Skeletal muscle satellite cell (primary cell): ENCODE measurements around the gene DTNBP1.

Source experiments
- H3K27me3 ChIP-seq: 2 replicates; pipeline ENCODE4 v1.7.0; 2013; ENCODE audit warnings: low read length; ENCODE audit not compliant: control insufficient read depth, insufficient read depth
- H3K36me3 ChIP-seq: 2 replicates; pipeline ENCODE4 v1.7.0; 2013; ENCODE audit warnings: mild to moderate bottlenecking, control low read depth, low read length; ENCODE audit not compliant: insufficient read depth
- H3K4me1 ChIP-seq: 2 replicates; pipeline ENCODE4 v1.7.0; 2013; ENCODE audit warnings: low read length; ENCODE audit not compliant: control insufficient read depth, insufficient read depth
- H3K4me2 ChIP-seq: 2 replicates; pipeline ENCODE4 v1.7.0; 2013; ENCODE audit warnings: mild to moderate bottlenecking, low read length
- H3K4me3 ChIP-seq: 2 replicates; pipeline ENCODE4 v1.7.0; 2013; ENCODE audit warnings: low read length
- H3K9ac ChIP-seq: 2 replicates; pipeline ENCODE4 v1.7.0; 2013; ENCODE audit warnings: mild to moderate bottlenecking, low read depth, low read length, moderate library complexity
- H3K9me3 ChIP-seq: replicated peaks from 2 replicates; pipeline ENCODE4 v1.7.0; 2013; ENCODE audit warnings: mild to moderate bottlenecking, control low read depth, low read length

DTNBP1 gene

DNA sequence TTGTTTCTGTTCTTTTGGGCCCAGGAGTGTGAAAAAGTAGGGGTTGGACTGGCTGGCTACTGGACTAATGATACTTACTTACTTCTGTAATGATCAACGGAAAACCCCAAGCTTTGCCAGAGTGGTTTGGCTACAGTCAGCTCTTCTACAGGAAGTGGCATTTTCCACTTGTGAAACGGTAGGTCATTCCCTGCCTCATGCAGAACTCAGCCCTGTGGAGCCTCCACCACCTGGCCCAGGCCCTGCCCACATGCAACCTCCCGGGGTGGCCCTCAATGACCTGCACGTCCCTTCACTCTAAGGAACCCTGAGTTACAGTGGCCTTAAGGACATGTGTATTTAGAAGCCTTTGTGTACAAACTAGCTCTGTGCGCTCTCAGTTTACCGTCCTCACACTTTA, 140.4 kb downstream of the DTNBP1 start:
- no peaks in the 10 kb centered on the region for H3K9me3 ChIP-seq
- H3K36me3 ChIP-seq = peaks cover 55% of the 10 kb centered on the region
- H3K27me3 ChIP-seq = no peaks in the 10 kb centered on the region
- H3K9ac ChIP-seq = no peak overlapping the region
- no peak overlapping the region for H3K4me3 ChIP-seq
- H3K4me1 ChIP-seq = no peaks in the 10 kb centered on the region
- no peak overlapping the region for H3K4me2 ChIP-seq

DNA sequence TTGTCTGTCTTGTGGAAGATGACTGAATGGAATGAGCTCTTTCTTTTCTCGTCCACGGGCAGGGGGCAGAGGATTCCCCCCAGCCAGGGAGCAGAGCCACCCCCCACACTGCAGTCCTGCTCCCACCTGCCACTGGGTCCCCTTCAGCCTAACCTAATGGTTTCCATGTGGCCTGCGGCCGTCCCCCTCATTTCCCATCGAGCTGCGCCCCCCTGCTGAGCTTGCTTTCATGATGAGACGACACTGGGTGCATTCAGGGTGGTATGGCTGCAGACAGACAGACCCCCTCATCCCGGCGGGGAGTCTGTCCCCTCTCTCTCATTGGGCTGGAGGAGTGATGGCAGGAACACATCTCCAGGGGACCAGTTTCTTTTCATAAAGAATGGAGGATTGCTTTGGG, 140.8 kb downstream of the DTNBP1 start:
- Histone ChIP-seq H3K36me3 (peaks cover 59% of the 10 kb centered on the region), H3K4me2 (no peak overlapping the region), H3K9ac (no peak overlapping the region), H3K4me1 (no peaks in the 10 kb centered on the region), H3K27me3 (no peaks in the 10 kb centered on the region), H3K4me3 (no peak overlapping the region), H3K9me3 (no peaks in the 10 kb centered on the region)

DNA sequence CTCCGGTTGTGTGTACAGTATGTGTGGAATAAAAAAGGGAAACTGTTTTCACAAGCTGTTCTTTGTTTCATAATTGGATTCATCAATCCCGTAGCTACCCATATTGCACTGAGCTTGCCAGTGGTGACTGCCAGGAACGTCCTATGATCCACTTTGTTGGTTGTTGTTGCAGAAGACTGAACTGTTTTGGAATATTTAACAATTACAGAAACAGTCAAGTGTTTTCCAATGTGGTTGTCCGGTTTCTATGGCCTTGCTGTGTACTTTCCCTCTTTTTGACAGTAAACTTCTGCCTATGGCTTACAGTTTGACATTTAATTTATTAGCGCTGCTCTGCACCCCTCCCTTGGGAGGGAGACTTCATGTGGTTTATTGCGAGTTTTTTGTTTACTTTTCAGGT, 141.2 kb downstream of the DTNBP1 start:
- Histone ChIP-seq H3K4me3 (no peak overlapping the region), H3K9me3 (no peaks in the 10 kb centered on the region), H3K4me1 (no peaks in the 10 kb centered on the region), H3K4me2 (no peak overlapping the region), H3K9ac (no peak overlapping the region), H3K27me3 (no peaks in the 10 kb centered on the region), H3K36me3 (peaks cover 63% of the 10 kb centered on the region)

DNA sequence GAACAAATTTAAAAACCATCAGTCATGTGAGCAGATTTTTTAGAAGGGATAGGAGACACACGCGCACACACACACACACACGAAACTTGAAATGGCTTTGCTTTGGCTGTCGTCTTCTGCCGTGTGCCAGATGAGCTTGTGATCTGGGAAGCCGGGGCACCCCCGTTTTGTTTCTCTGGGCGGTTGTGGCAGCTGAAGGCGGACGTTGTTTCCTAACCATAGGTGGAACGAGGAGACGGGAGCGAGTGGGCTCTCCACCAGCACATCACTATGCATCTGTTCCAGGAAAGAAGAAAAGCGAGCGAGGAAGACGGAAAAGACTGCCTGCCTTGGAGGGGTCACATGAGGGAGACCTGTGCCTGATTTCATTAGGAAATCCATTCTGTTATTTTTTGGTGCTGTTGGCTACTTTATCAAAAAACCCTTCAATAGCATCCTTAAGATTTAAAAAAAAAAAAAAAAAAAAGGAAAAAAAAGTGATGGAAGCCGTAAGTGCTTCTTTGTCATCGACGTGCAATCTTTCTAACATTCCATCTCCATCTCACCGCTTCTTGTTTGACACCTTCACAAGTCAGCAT, 142.1 kb downstream of the DTNBP1 start:
- H3K9me3 ChIP-seq = no peaks in the 10 kb centered on the region
- no peak overlapping the region for H3K9ac ChIP-seq
- H3K4me3 ChIP-seq = no peak overlapping the region
- H3K36me3 ChIP-seq = peaks cover 66% of the 10 kb centered on the region
- H3K4me2 ChIP-seq = no peak overlapping the region
- H3K4me1 ChIP-seq = no peaks in the 10 kb centered on the region
- H3K27me3 ChIP-seq = no peaks in the 10 kb centered on the region

DNA sequence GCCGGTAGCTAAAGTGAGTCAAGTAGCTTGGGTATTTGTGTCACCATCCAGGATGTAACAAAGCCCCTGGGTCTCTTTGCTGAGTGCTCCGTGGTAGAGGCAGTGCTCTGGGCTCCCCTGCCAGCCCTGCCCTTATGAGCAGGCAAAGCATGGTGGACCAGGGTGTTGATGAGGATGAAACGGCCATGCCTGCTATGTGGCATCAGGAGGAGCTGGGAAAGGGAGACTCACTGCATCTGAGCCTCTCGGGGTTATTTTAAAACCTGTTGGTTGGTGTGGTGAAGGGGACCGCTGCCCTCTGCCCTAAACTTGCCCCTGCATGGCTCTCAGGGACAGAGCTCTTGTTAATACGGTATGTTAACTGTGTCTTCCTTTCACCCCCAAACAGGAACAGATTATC, 143.1 kb downstream of the DTNBP1 start:
- Histone ChIP-seq H3K4me1 (no peaks in the 10 kb centered on the region), H3K27me3 (no peaks in the 10 kb centered on the region), H3K36me3 (peaks cover 72% of the 10 kb centered on the region), H3K4me3 (no peak overlapping the region), H3K9ac (no peak overlapping the region), H3K9me3 (no peaks in the 10 kb centered on the region), H3K4me2 (no peak overlapping the region)

DNA sequence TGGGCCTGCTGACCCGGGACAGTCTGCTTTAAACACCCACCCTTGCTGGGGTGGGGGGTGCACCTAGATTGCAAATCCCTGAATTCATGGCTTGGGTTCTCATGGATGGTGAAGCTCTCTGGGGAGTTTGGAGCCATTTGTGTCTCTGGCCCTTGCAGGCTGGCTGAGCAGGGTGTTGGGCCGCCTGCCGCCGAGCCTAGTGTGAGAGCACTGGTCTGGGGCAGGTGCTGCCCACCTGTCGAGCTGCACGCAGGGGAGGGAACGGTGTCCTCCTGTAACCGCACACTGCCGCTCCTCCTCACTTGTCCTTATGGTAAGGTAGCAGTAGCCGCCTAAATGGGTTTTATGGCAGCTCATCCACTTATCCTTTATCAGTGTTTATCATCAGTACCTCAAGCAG, 143.9 kb downstream of the DTNBP1 start:
- Histone ChIP-seq H3K9me3 (no peaks in the 10 kb centered on the region), H3K4me2 (no peak overlapping the region), H3K4me1 (no peaks in the 10 kb centered on the region), H3K27me3 (no peaks in the 10 kb centered on the region), H3K36me3 (peaks cover 72% of the 10 kb centered on the region), H3K9ac (no peak overlapping the region), H3K4me3 (no peak overlapping the region)

DNA sequence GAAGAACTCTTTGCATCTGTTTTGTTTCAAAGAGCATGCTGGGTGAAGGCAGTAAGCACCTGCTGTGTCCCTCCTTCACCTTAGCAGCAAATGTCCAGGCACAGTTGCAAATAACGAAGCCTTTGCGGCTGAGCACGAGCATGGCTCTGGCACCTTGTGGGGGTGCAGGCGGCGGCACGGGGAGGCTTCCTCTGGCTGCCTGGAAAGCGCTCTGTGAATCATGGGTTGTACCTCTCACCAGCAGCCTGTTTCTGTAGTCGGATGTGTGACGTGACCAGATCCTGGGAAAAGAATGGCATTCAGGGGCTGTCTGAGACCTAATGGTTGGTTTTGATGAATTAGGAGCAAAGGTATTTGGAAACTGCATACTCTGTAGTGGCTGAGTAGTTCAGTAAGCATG, 144.8 kb downstream of the DTNBP1 start:
- no peak overlapping the region for H3K4me3 ChIP-seq
- H3K4me1 ChIP-seq = no peaks in the 10 kb centered on the region
- no peaks in the 10 kb centered on the region for H3K9me3 ChIP-seq
- peaks cover 70% of the 10 kb centered on the region for H3K36me3 ChIP-seq
- no peak overlapping the region for H3K9ac ChIP-seq
- no peaks in the 10 kb centered on the region for H3K27me3 ChIP-seq
- no peak overlapping the region for H3K4me2 ChIP-seq

DNA sequence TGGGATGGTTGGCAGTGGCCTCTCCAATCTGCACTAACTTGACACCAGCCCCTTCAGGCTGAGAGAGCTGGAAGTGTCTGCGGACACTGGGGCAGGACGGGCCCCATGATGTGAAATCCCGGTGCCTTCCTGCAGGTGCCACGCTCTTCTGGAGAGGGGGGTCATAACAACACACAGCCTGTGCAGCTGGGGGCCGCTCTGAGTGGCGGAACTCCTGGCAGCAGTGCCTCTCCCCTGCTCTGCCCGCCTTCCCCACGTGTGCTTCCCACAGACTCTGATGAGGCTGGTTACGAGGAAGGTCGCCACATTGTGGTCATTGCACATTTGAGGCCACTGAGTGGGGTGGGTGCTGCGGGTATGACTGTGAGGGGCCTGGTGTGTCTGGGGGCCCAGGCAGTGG, 145.2 kb downstream of the DTNBP1 start:
- Histone ChIP-seq H3K9ac (no peak overlapping the region), H3K4me2 (no peak overlapping the region), H3K36me3 (peaks cover 68% of the 10 kb centered on the region), H3K27me3 (no peaks in the 10 kb centered on the region), H3K4me1 (no peaks in the 10 kb centered on the region), H3K9me3 (no peaks in the 10 kb centered on the region), H3K4me3 (no peak overlapping the region)

DNA sequence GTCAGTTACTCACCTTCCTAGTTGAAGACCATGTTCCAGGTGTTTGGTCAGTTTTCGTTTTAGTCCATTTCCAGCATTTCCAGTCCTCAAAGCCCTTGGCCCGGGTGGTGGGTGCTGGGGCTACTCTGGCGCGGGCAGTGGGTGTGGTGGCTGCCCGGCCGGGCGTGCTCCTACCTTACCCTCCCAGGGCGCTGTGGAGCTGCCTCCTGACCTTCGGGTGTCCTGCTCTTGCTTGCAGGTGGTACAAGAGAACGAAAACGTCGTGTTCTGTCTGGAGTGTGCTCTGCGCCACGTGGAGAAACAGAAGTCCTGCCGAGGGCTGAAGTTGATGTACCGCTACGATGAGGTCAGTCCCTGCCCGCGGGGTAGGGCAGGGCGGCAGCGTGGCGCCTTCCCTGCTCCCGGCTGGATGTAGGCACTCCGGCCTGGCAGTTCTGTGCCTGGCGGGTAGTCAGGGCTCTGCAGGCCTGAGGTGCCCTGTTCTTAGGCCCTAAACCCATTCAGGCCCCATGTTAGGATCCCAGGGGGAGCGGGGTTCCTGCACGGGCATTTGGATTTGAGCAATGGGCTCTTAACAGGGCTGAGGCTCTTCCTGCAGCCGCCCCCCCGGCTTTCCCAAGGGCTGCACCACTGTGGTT, 145.8 kb downstream of the DTNBP1 start:
- Histone ChIP-seq H3K4me2 (no peak overlapping the region), H3K36me3 (peaks cover 68% of the 10 kb centered on the region), H3K4me1 (no peaks in the 10 kb centered on the region), H3K9me3 (no peaks in the 10 kb centered on the region), H3K4me3 (no peak overlapping the region), H3K27me3 (no peaks in the 10 kb centered on the region), H3K9ac (no peak overlapping the region)

DNA sequence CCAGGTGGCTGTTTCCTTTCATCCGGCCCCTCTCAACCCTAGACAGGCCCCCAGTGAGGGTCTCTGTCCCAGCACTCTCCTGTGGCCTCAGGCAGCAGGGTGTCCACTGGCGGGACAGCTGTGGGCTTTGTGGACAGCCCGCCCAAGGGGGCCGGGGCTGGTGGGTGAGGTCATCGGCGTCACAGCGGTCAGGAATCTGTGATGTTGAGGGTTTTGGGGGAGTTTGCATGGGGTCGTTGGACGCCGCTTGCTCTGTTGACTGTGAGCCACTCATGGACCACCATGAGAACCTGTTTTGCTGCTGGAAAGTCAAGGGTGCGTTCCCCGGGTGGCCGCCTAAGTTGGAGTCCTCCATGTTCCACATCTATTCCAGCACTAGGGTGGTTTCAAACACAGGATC, 146.4 kb downstream of the DTNBP1 start:
- Histone ChIP-seq H3K36me3 (peaks cover 74% of the 10 kb centered on the region), H3K27me3 (no peaks in the 10 kb centered on the region), H3K9ac (no peak overlapping the region), H3K4me3 (no peak overlapping the region), H3K4me2 (no peak overlapping the region), H3K9me3 (no peaks in the 10 kb centered on the region), H3K4me1 (no peaks in the 10 kb centered on the region)

DNA sequence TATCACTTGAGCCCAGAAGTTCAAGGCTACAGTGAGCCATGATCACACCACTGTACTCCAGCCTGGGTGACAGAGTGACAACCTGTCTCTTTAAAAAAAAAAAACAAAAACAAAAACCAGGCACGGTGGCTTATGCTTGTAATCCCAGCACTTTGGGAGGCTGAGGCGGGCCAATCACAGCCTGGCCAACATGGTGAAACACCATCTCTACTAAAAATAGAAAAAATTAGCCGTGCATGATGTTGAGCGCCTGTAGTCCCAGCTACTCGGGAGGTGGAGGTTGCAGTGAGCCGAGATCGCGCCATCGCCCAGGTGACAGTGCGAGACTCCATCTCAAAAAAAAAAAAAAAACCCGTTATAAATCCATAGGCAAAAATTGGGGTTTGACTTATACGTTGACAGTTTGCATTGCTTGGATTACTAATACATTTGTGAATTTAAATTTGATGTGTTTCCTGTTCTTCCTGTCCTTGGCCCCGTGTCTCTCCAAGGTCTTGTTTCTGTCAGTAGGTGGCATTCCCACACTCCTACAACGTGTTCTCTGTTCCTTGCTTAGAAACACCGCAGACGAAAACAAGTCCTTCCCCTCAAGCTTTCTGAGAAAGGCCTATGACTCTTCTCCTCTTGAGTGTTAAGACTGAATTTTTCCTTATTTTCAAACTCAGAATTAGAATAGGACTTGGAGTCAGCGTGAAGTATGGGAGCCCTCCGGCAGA, 147.0 kb downstream of the DTNBP1 start:
- no peaks in the 10 kb centered on the region for H3K27me3 ChIP-seq
- no peak overlapping the region for H3K4me3 ChIP-seq
- peaks cover 72% of the 10 kb centered on the region for H3K36me3 ChIP-seq
- H3K4me1 ChIP-seq = no peaks in the 10 kb centered on the region
- no peak overlapping the region for H3K9ac ChIP-seq
- H3K4me2 ChIP-seq = no peak overlapping the region
- H3K9me3 ChIP-seq = no peaks in the 10 kb centered on the region

DNA sequence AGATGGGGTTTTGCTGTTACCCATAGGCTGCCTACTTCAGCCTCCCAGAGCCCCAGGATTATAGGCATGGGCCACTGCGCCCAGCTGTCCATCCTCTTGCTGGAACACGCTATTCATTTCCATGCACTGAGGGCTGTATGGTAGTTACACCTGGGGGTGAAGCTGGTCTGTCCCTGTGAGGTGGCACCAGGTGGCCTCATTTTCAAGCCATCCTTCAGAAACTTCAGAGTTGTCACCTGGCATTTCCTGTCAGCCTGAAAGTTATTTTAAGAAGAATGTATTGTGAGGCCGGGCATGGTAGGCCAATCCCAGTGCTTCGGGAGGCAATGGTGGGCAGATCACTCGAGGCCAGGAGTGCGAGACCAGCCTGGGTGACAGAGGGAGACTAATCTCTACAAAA, 147.6 kb downstream of the DTNBP1 start:
- Histone ChIP-seq H3K36me3 (peaks cover 68% of the 10 kb centered on the region), H3K4me3 (no peak overlapping the region), H3K4me1 (no peaks in the 10 kb centered on the region)

More for the DNA sequence above, 147.6 kb downstream of the DTNBP1 start:
- no peaks in the 10 kb centered on the region for H3K9me3 ChIP-seq
- H3K9ac ChIP-seq = no peak overlapping the region
- no peaks in the 10 kb centered on the region for H3K27me3 ChIP-seq
- no peak overlapping the region for H3K4me2 ChIP-seq
